ENCODE results near the gene SLC29A3.

The SLC29A3 gene

GRCh38 chr10:71282323-71282680 is 36.8 kb upstream of the SLC29A3 start:
- no peak overlapping the region for H3K4me3 ChIP-seq (ENCODE audit: low read depth, low read length)

DNA sequence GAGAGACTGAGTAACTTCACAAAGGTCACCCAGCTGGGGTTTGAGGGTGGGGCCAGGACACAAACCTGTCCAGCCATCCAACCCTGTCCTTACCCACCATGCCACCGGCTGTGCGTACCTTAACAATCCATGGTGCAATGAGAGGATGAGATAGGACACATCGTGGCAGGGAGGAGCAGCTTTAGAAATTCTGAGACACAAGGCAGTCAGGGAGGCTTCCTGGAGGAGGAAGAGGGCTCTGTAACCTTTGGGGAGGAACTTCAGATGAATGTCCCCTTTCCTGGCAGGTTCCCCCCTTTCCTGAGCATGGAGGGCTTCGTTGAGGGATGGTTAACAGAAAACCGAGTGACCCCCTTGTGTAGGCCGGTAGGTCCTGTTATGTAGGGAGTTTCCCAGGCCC is 35.6 kb upstream of the SLC29A3 start:
- DNase-seq (ENCODE audit: low read depth), result no peak
- no peak overlapping the region for H3K4me3 ChIP-seq (ENCODE audit: low read depth, low read length)

More at GRCh38 chr10:71282323-71282680, 36.8 kb upstream of the SLC29A3 start:
- DNase-seq (ENCODE audit: low read depth), result no peak

DNA sequence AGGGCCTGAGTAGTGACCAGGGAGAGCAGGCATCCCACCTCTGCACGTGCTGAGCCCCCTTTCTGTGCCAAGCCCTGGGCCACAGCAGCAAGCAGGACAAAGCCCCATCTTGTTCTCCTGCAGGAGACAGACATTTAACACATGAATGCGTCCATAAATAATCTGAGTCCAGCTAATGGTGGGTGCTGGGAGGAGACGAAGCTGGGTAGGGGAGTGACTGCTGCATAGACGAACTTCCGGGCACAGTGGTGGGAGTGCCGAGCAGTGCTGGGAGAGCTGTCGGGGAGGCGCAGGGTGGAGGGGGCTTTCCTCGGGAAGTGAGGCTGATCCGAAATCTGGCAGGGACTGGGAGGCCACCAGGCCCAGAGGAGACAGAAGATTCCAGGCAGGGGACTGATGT is 35.2 kb upstream of the SLC29A3 start:
- H3K4me3 ChIP-seq (ENCODE audit: low read depth, low read length), result no peak overlapping the region
- DNase-seq (ENCODE audit: low read depth), result no peak

- no peak overlapping the region for H3K4me3 ChIP-seq (ENCODE audit: low read depth, low read length)
- no peak for DNase-seq (ENCODE audit: low read depth)
Observed at GRCh38 chr10:71284544-71285179, 34.4 kb upstream of the SLC29A3 start.

- no peak overlapping the region for H3K4me3 ChIP-seq (ENCODE audit: low read depth, low read length)
- DNase-seq (ENCODE audit: low read depth), result no peak
Observed at GRCh38 chr10:71285180-71285545, 33.9 kb upstream of the SLC29A3 start.

DNA sequence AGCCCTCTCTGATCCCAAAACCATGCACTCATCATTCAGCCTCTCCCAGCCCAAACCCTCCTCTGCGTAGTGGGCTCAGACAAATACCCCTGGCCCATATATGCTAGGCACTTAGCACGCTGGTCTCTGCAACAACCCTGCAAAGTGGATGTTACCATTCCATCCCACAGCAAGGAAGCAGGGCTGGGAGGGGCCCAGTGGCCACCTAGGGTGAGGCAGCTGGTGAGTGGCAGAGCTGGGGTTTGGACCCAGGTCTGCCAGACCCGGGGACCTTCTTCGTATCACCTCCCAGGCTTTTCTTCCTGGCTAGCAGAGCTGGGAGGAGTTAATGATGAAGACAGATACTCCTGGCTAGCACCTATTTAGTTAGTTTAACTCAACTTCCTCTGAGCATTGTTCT is 33.1 kb upstream of the SLC29A3 start:
- no peak for DNase-seq (ENCODE audit: low read depth)
- no peak overlapping the region for H3K4me3 ChIP-seq (ENCODE audit: low read depth, low read length)

DNA sequence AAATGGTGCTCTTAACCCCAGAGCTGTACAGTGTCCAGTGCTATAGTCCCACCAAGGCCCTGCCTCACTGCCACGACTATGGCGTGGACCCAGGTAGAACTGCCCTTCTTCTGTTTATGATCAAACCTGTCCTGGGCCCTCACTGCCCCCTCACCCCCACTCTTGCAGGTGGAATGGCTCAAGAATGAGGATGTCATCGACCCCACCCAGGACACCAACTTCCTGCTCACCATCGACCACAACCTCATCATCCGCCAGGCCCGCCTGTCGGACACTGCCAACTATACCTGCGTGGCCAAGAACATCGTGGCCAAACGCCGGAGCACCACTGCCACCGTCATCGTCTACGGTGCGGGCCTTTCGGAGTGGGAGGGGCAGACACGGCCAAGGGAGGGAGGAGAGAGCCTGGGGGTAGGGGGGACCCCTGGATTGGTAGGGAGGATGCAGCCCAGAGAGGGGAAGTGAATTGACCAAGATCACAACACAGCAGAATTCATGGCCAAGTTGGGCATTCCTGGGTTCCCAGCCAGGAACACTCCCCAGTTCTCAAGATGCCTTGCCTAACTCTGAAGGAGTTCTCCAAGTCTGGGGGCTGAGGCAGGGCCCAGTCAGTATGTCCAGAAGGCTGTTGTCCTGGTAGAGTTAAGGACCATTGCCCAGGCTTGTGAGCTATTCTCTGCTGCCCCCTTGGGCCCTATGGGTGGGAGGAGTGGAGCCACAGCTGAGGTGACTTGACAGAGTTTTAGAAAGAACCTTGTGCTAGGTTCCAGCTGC is 32.4 kb upstream of the SLC29A3 start:
- H3K4me3 ChIP-seq (ENCODE audit: low read depth, low read length), result no peak overlapping the region
- no peak for DNase-seq (ENCODE audit: low read depth)

- no peak for DNase-seq (ENCODE audit: low read depth)
- H3K4me3 ChIP-seq (ENCODE audit: low read depth, low read length), result no peak overlapping the region
Observed at GRCh38 chr10:71287456-71287855, 31.6 kb upstream of the SLC29A3 start.

DNA sequence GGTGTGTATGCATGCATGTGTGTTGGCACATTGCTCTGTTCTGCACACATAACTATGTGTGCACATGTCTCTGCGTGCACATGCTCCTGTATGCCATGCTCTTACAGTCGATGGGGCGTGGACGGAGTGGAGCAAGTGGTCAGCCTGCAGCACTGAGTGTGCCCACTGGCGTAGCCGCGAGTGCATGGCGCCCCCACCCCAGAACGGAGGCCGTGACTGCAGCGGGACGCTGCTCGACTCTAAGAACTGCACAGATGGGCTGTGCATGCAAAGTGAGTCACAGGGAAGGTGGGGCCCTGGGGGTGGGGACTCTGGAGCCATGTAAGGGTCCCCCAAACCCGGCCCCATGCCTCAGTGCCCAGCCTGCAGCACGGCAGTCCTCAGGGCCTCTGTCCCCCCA is 30.6 kb upstream of the SLC29A3 start:
- no peak overlapping the region for H3K4me3 ChIP-seq (ENCODE audit: low read depth, low read length)
- no peak for DNase-seq (ENCODE audit: low read depth)

- no peak overlapping the region for H3K4me3 ChIP-seq (ENCODE audit: low read depth, low read length)
- no peak for DNase-seq (ENCODE audit: low read depth)
Observed at GRCh38 chr10:71289421-71290130, 29.5 kb upstream of the SLC29A3 start.

- no peak overlapping the region for H3K4me3 ChIP-seq (ENCODE audit: low read depth, low read length)
- no peak for DNase-seq (ENCODE audit: low read depth)
Observed at GRCh38 chr10:71290331-71290730, 28.7 kb upstream of the SLC29A3 start.

DNA sequence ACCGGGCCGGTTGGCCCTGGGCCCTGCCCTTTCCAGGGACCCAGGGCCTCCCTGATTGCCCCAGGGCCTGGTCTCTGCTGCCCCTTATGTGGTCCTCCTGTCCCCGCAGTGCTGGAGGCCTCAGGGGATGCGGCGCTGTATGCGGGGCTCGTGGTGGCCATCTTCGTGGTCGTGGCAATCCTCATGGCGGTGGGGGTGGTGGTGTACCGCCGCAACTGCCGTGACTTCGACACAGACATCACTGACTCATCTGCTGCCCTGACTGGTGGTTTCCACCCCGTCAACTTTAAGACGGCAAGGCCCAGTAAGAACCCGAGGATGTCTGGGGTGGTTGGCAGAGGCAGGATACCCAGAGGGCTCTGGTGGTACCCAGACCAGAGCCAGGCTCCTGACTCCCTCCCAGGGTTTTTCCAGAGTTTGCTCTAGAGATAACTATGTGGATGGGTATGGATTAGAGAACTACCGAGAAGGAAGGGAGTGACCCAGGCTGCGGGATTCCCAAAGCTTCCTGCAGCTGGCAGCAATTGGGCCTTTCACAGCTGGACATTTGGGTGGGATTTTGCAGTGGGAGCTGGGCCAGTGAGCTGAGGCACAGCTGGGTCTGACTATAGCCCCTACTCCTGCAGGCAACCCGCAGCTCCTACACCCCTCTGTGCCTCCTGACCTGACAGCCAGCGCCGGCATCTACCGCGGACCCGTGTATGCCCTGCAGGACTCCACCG is 28.1 kb upstream of the SLC29A3 start:
- H3K4me3 ChIP-seq (ENCODE audit: low read depth, low read length), result no peak overlapping the region
- no peak for DNase-seq (ENCODE audit: low read depth)

DNA sequence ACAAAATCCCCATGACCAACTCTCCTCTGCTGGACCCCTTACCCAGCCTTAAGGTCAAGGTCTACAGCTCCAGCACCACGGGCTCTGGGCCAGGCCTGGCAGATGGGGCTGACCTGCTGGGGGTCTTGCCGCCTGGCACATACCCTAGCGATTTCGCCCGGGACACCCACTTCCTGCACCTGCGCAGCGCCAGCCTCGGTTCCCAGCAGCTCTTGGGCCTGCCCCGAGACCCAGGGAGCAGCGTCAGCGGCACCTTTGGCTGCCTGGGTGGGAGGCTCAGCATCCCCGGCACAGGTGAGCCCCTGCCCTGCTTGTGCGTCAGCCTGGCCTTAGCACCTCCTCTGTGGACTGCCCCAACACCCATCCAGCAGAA is 27.5 kb upstream of the SLC29A3 start:
- H3K4me3 ChIP-seq (ENCODE audit: low read depth, low read length), result no peak overlapping the region
- no peak for DNase-seq (ENCODE audit: low read depth)

GRCh38 chr10:71292624-71293445 is 26.2 kb upstream of the SLC29A3 start:
- H3K4me3 ChIP-seq (ENCODE audit: low read depth, low read length), result no peak overlapping the region
- DNase-seq (ENCODE audit: low read depth), result no peak

DNA sequence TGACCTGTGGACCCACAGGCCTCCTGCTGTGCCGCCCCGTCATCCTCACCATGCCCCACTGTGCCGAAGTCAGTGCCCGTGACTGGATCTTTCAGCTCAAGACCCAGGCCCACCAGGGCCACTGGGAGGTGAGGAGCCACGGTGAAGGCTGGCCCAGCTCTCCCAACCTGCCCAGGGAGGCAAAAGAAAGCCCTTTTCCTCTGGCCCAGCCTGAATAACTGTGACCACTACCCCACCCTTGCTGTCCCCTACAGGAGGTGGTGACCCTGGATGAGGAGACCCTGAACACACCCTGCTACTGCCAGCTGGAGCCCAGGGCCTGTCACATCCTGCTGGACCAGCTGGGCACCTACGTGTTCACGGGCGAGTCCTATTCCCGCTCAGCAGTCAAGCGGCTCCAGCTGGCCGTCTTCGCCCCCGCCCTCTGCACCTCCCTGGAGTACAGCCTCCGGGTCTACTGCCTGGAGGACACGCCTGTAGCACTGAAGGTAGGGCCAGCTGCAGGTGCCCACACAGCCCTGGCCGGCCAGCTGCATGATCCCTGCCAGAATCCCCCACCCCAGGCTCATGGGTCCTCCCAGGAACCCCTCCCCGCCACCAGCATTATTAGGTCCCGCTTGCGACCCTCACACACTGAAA is 25.5 kb upstream of the SLC29A3 start:
- no peak overlapping the region for H3K4me3 ChIP-seq (ENCODE audit: low read depth, low read length)
- DNase-seq (ENCODE audit: low read depth), result no peak

- no peak overlapping the region for H3K4me3 ChIP-seq (ENCODE audit: low read depth, low read length)
- no peak for DNase-seq (ENCODE audit: low read depth)
Observed at GRCh38 chr10:71294091-71294561, 24.9 kb upstream of the SLC29A3 start.

- DNase-seq (ENCODE audit: low read depth), result no peak
- H3K4me3 ChIP-seq (ENCODE audit: low read depth, low read length), result no peak overlapping the region
Observed at GRCh38 chr10:71294856-71295255, 24.2 kb upstream of the SLC29A3 start.

DNA sequence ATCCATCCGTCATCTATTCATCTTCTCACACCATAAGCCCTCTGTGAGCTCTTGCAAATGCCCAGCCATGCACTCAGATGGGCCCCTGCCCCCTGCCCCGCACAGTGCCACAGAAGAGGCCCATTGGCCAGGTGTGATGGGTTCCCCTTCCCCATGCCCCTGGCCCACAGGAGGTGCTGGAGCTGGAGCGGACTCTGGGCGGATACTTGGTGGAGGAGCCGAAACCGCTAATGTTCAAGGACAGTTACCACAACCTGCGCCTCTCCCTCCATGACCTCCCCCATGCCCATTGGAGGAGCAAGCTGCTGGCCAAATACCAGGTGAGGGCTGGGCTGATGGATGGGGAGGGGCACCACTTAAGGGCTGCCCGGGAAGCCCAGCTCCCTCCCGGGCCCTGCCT is 23.4 kb upstream of the SLC29A3 start:
- H3K4me3 ChIP-seq (ENCODE audit: low read depth, low read length), result no peak overlapping the region

GRCh38 chr10:71296086-71296485 is 23.0 kb upstream of the SLC29A3 start:
- H3K4me3 ChIP-seq (ENCODE audit: low read depth, low read length), result no peak overlapping the region
- no peak for DNase-seq (ENCODE audit: low read depth)

More for the DNA sequence above, 23.4 kb upstream of the SLC29A3 start:
- no peak for DNase-seq (ENCODE audit: low read depth)

All from skeletal muscle cell (primary cell).